ENCODE results near the gene ANKRD11. TPM values are rescaled to one million over a fixed set of nuclear protein-coding genes. Genes with fewer than 3 reads are reported as not detected.

Gene ANKRD11
- total and polyA plus RNA-seq, 7 donors = 30.6 to 161 (median 42.8) TPM

DNA sequence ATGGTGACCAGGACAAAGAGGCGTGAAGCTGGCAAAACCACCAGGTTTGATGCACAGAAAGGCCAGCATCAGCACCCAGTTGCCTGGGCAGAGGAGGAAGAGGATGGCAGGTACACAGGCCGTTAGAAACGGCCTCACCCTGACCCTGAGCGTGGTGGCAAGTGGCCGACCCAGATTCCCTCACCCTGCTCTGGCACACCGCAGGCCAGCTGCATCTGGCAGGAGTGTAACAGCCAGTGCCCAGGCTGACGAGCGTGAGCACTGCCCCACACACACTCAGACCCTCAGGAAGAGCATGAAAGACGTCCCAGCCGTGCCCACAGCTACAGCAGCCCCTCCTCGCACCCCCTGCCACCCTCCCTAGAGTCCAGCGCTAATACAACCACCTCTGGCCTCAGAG is 82.0 kb downstream of the ANKRD11 start:
- intact Hi-C loops (cut with DNase I) = no loop called here
- H3K4me1 ChIP-seq = peaks cover 0 to 93% (median 81%) of the 10 kb centered on the region in 4 donors
- no peaks in the 10 kb centered on the region for H3K9me3 ChIP-seq
- peak overlapping the region; percentile 10 to 52 (median 43) for H3K27ac ChIP-seq
- H3K36me3 ChIP-seq = no peaks in the 10 kb centered on the region
- H3K4me3 ChIP-seq = no peak overlapping the region
- no peaks in the 10 kb centered on the region for H3K27me3 ChIP-seq
- no peak for DNase-seq
- WGBS, 2 donors = 62 to 74% methylated on average over 12 of the region's 12 CpGs
- TF ChIP-seq, protein P1, sequence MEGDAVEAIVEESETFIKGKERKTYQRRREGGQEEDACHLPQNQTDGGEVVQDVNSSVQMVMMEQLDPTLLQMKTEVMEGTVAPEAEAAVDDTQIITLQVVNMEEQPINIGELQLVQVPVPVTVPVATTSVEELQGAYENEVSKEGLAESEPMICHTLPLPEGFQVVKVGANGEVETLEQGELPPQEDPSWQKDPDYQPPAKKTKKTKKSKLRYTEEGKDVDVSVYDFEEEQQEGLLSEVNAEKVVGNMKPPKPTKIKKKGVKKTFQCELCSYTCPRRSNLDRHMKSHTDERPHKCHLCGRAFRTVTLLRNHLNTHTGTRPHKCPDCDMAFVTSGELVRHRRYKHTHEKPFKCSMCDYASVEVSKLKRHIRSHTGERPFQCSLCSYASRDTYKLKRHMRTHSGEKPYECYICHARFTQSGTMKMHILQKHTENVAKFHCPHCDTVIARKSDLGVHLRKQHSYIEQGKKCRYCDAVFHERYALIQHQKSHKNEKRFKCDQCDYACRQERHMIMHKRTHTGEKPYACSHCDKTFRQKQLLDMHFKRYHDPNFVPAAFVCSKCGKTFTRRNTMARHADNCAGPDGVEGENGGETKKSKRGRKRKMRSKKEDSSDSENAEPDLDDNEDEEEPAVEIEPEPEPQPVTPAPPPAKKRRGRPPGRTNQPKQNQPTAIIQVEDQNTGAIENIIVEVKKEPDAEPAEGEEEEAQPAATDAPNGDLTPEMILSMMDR (IDR thresholded peaks at IDR 0.05) = no peak
- no peak for TF ChIP-seq POLR2AphosphoS5 (IDR thresholded peaks at IDR 0.05)
- TF ChIP-seq POLR2A (IDR thresholded peaks at IDR 0.05) = no peak
- no peak for TF ChIP-seq EP300 (IDR thresholded peaks at IDR 0.05)

DNA sequence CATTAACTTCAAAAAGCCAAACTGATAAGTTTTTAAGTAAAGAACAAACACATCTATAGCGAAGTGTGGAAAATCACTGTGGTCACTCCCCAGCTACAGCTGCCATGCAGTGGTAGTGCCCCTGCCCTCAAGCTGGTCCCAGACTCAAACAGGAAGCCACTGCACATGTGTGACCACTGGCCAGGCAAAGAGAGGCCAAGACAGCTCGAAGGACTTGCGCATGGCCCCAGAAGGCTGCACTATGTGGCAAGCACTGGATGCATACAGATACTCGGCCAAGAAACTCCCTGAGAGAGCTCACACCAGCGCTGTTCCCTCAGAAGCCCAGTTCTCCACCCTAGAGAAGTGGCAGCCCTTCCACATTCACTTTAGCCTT is 82.4 kb downstream of the ANKRD11 start:
- 62 to 71% methylated on average over 5 of the region's 5 CpGs for WGBS, 2 donors
- H3K4me1 ChIP-seq = peaks cover 0 to 93% (median 81%) of the 10 kb centered on the region in 4 donors
- H3K9me3 ChIP-seq = no peaks in the 10 kb centered on the region
- H3K4me3 ChIP-seq = no peak overlapping the region
- TF ChIP-seq, protein P1 (IDR thresholded peaks at IDR 0.05) = no peak
- TF ChIP-seq POLR2AphosphoS5 (IDR thresholded peaks at IDR 0.05) (no peak), EP300 (IDR thresholded peaks at IDR 0.05) (no peak), POLR2A (IDR thresholded peaks at IDR 0.05) (no peak)
- no peaks in the 10 kb centered on the region for H3K36me3 ChIP-seq
- H3K27ac ChIP-seq = peak overlapping the region; percentile 10 to 52 (median 43)
- intact Hi-C loops (cut with DNase I) = no loop called here
- no peaks in the 10 kb centered on the region for H3K27me3 ChIP-seq
- DNase-seq = no peak

DNA sequence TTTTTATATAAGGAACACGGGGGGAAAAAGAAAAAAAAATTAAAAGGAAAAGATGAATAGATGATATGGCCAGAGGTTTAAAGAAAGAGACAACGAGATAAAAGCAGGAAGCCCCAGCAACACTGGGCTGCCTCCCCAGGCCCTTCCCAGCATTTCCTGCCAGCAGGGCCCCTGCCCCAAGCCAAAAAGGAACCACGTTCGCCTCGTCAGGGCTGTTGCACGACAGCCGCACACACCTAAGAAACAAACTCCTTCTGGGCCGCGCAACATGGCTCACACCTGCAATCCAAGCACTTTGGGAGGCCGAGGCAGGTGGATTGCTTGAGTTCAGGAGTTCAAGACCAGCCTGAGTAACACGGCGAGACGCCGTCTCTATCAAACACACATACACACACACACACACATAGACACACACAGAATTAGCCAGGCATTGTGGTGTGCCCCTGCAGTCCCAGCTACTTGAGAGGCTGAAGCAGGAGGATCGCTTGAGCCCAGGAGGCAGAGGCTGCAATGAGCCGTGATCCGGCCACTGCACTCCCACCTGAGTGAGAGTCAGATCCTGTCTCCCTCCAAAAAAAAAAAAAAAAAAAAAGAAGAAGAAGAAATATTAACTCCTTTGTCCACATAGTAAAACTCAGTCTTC is 83.0 kb downstream of the ANKRD11 start:
- H3K36me3 ChIP-seq = no peaks in the 10 kb centered on the region
- no peaks in the 10 kb centered on the region for H3K27me3 ChIP-seq
- H3K4me3 ChIP-seq = no peak overlapping the region
- WGBS, 2 donors = 55 to 76% methylated on average over 17 of the region's 17 CpGs
- peaks cover 0 to 91% (median 81%) of the 10 kb centered on the region in 4 donors for H3K4me1 ChIP-seq
- TF ChIP-seq POLR2AphosphoS5 (IDR thresholded peaks at IDR 0.05) (no peak), POLR2A (IDR thresholded peaks at IDR 0.05) (no peak), EP300 (IDR thresholded peaks at IDR 0.05) (no peak)
- TF ChIP-seq, protein P1 (IDR thresholded peaks at IDR 0.05) = no peak
- intact Hi-C loops (cut with DNase I) = no loop called here
- no peak overlapping the region for H3K27ac ChIP-seq
- no peak for DNase-seq
- no peaks in the 10 kb centered on the region for H3K9me3 ChIP-seq

DNA sequence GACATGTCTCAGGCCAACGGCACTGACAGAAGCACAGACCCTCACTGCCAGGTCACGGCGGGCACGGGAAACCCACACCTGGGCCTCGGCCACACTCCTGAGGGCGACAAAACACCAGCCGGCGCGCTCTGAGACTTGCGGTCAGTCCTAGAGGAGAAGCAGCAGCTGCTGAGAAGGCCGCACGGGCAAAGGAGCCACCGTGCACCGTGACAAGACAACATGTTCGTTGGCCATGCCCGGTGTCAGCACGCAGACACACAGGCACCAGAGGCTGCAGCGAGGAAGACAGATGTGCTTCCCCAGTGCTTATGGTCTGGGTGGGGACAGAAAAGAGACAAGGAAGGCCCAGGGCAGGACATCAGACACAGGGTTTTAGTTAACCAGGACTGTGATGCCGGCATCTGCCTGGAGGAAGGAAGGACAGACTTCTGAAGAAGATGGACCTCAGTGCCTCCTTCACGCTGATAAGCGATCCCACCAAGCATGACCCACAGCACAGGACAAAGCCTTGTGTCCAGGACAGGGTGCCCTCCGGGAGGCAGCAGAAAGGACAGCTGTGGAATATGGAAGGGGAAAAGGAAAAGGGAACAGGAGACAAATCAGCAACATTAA is 84.0 kb downstream of the ANKRD11 start:
- H3K4me1 ChIP-seq = peaks cover 0 to 93% (median 84%) of the 10 kb centered on the region in 4 donors
- intact Hi-C loops (cut with DNase I) = no loop called here

More for the DNA sequence above, 84.0 kb downstream of the ANKRD11 start:
- WGBS, 2 donors = 90 to 92% methylated on average over 22 of the region's 22 CpGs
- Histone ChIP-seq H3K27ac (no peak overlapping the region), H3K27me3 (no peaks in the 10 kb centered on the region), H3K9me3 (no peaks in the 10 kb centered on the region), H3K36me3 (no peaks in the 10 kb centered on the region), H3K4me3 (no peak overlapping the region)
- no peak for DNase-seq
- TF ChIP-seq EP300 (IDR thresholded peaks at IDR 0.05) = no peak
- TF ChIP-seq POLR2AphosphoS5 (IDR thresholded peaks at IDR 0.05) = no peak
- TF ChIP-seq, protein P1 (IDR thresholded peaks at IDR 0.05) = no peak
- TF ChIP-seq POLR2A (IDR thresholded peaks at IDR 0.05) = no peak
